ENCODE data around the gene SCGB1D2.

The SCGB1D2 gene

GRCh38 chr11:62241095-62241494 is 944 bp upstream of the SCGB1D2 start:
- no peaks in the 10 kb centered on the region for H3K4me1 ChIP-seq (ENCODE audit: insufficient read depth, low read length, severe bottlenecking)
- no peak overlapping the region for H3K27ac ChIP-seq (ENCODE audit: low read depth, low read length, poor library complexity, severe bottlenecking)
- H3K9me3 ChIP-seq (ENCODE audit: low read length), result no peaks in the 10 kb centered on the region
- H3K79me2 ChIP-seq (ENCODE audit: insufficient read depth, low read length), result no peaks in the 10 kb centered on the region
- H3F3A ChIP-seq (ENCODE audit: insufficient read depth, low read length), result no peaks in the 10 kb centered on the region
- H3K36me3 ChIP-seq (ENCODE audit: insufficient read depth, low read length), result no peaks in the 10 kb centered on the region
- H3K9me2 ChIP-seq (ENCODE audit: low read depth, low read length), result no peaks in the 10 kb centered on the region
- H3K4me3 ChIP-seq (ENCODE audit: low read depth, low read length, poor library complexity, severe bottlenecking), result no peak overlapping the region
- H4K20me1 ChIP-seq (ENCODE audit: insufficient read depth, low read length), result no peaks in the 10 kb centered on the region
- H3K27me3 ChIP-seq (ENCODE audit: insufficient read depth, low read length), result no peaks in the 10 kb centered on the region
- no peak overlapping the region for H2AFZ ChIP-seq (ENCODE audit: low read length)
- no peak overlapping the region for H3K9ac ChIP-seq (ENCODE audit: low read length)
- no peak for TF ChIP-seq EZH2 (IDR thresholded peaks at IDR 0.05; ENCODE audit: borderline replicate concordance, low read length)
- TF ChIP-seq, protein P1, sequence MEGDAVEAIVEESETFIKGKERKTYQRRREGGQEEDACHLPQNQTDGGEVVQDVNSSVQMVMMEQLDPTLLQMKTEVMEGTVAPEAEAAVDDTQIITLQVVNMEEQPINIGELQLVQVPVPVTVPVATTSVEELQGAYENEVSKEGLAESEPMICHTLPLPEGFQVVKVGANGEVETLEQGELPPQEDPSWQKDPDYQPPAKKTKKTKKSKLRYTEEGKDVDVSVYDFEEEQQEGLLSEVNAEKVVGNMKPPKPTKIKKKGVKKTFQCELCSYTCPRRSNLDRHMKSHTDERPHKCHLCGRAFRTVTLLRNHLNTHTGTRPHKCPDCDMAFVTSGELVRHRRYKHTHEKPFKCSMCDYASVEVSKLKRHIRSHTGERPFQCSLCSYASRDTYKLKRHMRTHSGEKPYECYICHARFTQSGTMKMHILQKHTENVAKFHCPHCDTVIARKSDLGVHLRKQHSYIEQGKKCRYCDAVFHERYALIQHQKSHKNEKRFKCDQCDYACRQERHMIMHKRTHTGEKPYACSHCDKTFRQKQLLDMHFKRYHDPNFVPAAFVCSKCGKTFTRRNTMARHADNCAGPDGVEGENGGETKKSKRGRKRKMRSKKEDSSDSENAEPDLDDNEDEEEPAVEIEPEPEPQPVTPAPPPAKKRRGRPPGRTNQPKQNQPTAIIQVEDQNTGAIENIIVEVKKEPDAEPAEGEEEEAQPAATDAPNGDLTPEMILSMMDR (IDR thresholded peaks at IDR 0.05; ENCODE audit: low read length), result no peak
- no peak overlapping the region for H3K4me2 ChIP-seq (ENCODE audit: low read length)

DNA sequence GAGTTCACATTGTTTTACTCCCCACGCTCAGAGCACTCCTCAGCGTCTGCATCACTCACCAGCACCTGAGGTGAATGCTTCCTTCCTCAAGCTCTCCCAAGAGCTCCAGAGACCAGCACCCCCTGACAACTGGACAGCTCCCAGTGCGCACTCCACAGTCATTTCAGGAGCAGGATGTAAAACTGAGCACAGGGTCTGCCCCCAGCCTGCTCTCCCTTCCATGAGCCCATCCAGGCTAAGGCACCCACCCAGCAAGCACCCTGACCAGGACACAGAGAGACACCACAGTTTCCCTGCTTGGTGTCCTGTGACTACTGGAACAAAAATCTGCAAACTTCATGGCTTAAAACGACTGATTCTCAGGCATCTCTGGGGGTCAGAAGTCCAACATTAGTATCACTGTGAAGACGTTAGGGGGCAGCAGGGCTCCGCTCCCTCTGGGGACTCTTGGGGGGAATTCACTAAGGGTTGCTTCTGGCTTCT is 3.3 kb downstream of the SCGB1D2 start:
- Histone ChIP-seq H3K27me3 (ENCODE audit: insufficient read depth, low read length) (no peaks in the 10 kb centered on the region), H3K27ac (ENCODE audit: low read depth, low read length, poor library complexity, severe bottlenecking) (no peak overlapping the region), H3K9me2 (ENCODE audit: low read depth, low read length) (no peaks in the 10 kb centered on the region), H3F3A (ENCODE audit: insufficient read depth, low read length) (no peaks in the 10 kb centered on the region), H3K9ac (ENCODE audit: low read length) (no peak overlapping the region), H3K4me2 (ENCODE audit: low read length) (no peak overlapping the region), H3K4me1 (ENCODE audit: insufficient read depth, low read length, severe bottlenecking) (no peaks in the 10 kb centered on the region), H3K79me2 (ENCODE audit: insufficient read depth, low read length) (no peaks in the 10 kb centered on the region), H2AFZ (ENCODE audit: low read length) (no peak overlapping the region), H4K20me1 (ENCODE audit: insufficient read depth, low read length) (no peaks in the 10 kb centered on the region), H3K36me3 (ENCODE audit: insufficient read depth, low read length) (no peaks in the 10 kb centered on the region), H3K9me3 (ENCODE audit: low read length) (peaks cover 1% of the 10 kb centered on the region; the same call in 1 of the 2 replicates), H3K4me3 (ENCODE audit: low read depth, low read length, poor library complexity, severe bottlenecking) (no peak overlapping the region)
- TF ChIP-seq, protein P1 (IDR thresholded peaks at IDR 0.05; ENCODE audit: low read length), result peak; percentile 46; the same call in 1 of the 2 replicates
- no peak for TF ChIP-seq EZH2 (IDR thresholded peaks at IDR 0.05; ENCODE audit: borderline replicate concordance, low read length)

DNA sequence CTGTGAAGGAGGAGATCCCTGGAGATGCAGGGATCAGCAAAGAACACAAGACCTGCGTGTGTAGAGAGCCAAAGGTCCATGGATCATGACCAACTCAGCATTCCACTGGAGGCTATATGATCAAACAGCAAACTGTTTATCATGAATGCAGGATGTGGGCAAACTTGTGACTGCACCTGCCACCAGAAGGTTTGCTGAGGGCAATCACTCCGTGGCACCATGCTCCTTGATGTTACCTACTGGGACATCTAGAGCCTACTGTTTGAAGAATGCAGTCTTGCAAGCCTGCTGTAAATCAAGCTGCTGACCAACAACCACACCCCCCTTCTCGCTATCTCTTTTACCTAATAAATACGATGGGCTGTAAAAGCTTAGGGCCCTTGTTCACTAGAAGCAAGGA is 9.7 kb downstream of the SCGB1D2 start:
- H3K4me2 ChIP-seq (ENCODE audit: low read length), result no peak overlapping the region
- no peaks in the 10 kb centered on the region for H3K79me2 ChIP-seq (ENCODE audit: insufficient read depth, low read length)
- H4K20me1 ChIP-seq (ENCODE audit: insufficient read depth, low read length), result no peaks in the 10 kb centered on the region
- no peaks in the 10 kb centered on the region for H3F3A ChIP-seq (ENCODE audit: insufficient read depth, low read length)
- H3K36me3 ChIP-seq (ENCODE audit: insufficient read depth, low read length), result no peaks in the 10 kb centered on the region
- no peak for TF ChIP-seq EZH2 (IDR thresholded peaks at IDR 0.05; ENCODE audit: borderline replicate concordance, low read length)
- TF ChIP-seq, protein P1 (IDR thresholded peaks at IDR 0.05; ENCODE audit: low read length), result no peak
- no peaks in the 10 kb centered on the region for H3K9me2 ChIP-seq (ENCODE audit: low read depth, low read length)
- H3K4me3 ChIP-seq (ENCODE audit: low read depth, low read length, poor library complexity, severe bottlenecking), result no peak overlapping the region
- H3K27me3 ChIP-seq (ENCODE audit: insufficient read depth, low read length), result no peaks in the 10 kb centered on the region
- H3K9me3 ChIP-seq (ENCODE audit: low read length), result peaks cover 5% of the 10 kb centered on the region; the same call in 1 of the 2 replicates
- H3K9ac ChIP-seq (ENCODE audit: low read length), result no peak overlapping the region
- H3K27ac ChIP-seq (ENCODE audit: low read depth, low read length, poor library complexity, severe bottlenecking), result no peak overlapping the region
- H3K4me1 ChIP-seq (ENCODE audit: insufficient read depth, low read length, severe bottlenecking), result no peaks in the 10 kb centered on the region
- H2AFZ ChIP-seq (ENCODE audit: low read length), result no peak overlapping the region
